HL-60/S4 treated with retinoic acid at 250 ng/mL for 4 days and 3 days (cell line): ENCODE results near the gene TPO.
"Not testable (repeated sequence)": the region's sequence is repeated elsewhere in the genome, so short reads cannot be mapped to it uniquely, and the experiment has no call there.

Experiments used
- in situ Hi-C: fragments of 300-500 bp; cut with MboI; formaldehyde crosslinking; loops from 2 replicates; pipeline ENCODE4 v1.7.0; 2022; ENCODE audit warnings: low sequenced_read_pairs

TPO gene

GRCh38 chr2:1413156-1413710 lies at the start of gene TPO:
Gene TPO (plus strand): TSS chr2:1413463. CDS start chr2:1414409, 946 bp downstream.
- in situ Hi-C loops, result no loop called here

DNA sequence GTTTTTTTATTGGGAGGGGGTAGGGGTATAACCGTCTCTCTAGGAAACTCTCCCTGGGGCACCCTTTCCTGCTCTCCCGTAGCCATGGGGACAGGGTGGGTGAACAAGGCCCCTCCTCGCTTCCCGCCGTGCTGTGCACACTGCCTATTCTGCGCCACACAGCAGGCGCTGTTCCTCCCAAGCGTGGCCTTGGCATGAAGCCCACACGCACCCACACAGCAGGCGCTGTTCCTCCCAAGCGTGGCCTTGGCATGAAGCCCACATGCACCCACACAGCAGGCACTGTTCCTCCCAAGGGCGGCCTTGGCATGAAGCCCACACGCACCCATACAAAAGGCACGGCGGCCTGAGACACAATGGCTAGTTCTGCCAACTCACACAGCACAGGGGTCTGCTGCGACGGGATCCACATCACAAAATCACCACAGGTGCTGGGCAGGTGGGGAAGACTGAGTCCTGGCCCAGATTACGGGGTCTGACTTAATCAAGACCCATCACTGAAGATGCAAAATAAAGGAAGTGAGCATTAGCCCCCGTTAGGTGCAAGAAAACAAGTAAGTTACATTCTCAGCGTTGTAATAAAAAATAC lies 46.6 kb upstream of the TPO start:
- in situ Hi-C loops, result no loop called here

- in situ Hi-C loops, result no loop called here
Measured at GRCh38 chr2:1367601-1368000, 45.7 kb upstream of the TPO start.

- in situ Hi-C loops, result no loop called here
Measured at GRCh38 chr2:1369905-1370304, 43.4 kb upstream of the TPO start.

DNA sequence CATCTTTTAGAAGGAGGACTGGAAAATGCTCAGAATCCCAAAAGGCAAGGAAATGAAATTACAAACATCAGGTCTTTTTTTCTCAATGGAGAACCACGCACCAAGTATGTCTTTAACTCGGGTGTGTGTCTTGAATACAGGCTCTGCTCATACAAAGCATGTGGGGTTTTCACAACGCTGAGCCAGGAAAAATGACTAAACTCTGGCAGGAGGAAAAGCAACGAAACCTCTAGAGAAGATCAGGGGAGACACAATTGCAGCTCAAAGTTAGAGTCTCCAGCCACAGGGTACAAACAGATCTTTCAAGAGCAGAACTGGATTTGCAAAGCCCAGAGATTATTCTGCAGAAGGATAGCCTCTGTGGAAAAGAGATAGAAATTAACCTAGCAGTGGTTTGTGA lies 42.8 kb upstream of the TPO start:
- in situ Hi-C loops, result no loop called here

DNA sequence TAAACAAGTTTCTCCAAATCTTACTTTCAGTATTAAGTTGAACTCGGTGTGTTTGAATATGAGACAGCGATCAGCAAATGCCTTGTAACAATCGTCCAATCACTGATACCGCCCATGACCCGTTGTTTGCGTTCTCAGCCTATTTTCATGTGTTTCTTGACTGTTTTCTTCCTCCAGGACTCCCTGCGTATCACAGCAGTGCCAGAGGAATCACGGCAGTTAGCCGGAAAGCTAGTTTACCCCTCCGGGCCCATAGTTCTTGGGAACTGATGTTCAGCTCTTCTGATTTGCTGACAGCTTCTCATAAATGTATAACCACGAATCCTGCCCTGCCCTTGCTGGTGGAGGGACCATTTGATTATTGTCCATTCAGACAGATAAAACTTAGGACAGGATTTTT lies 42.2 kb upstream of the TPO start:
- in situ Hi-C loops, result no loop called here

DNA sequence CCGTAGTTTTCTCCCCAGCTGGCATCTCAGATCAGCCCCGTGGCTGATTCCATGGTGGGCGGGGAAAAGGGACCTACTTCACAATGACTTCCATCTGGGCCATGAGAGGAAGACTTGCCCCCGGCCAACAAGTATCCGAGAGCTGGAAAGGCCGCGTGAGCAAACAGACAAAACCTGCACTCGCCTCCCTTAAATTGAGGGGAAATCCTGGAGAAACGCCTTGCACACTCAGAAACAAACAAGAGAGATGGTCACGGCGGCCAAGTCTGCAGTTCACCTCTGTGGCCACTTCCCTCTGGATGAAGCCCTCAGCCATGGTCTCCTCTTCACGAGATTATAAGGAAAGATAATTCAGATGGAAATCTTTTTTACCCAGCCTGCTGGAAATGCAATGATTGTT lies 39.4 kb upstream of the TPO start:
- in situ Hi-C loops, result no loop called here

GRCh38 chr2:1374287-1374686 lies 39.0 kb upstream of the TPO start:
- in situ Hi-C loops, result no loop called here

- in situ Hi-C loops, result no loop called here
Measured at GRCh38 chr2:1375794-1376193, 37.5 kb upstream of the TPO start.

GRCh38 chr2:1377473-1377872 lies 35.8 kb upstream of the TPO start:
- in situ Hi-C loops, result no loop called here

DNA sequence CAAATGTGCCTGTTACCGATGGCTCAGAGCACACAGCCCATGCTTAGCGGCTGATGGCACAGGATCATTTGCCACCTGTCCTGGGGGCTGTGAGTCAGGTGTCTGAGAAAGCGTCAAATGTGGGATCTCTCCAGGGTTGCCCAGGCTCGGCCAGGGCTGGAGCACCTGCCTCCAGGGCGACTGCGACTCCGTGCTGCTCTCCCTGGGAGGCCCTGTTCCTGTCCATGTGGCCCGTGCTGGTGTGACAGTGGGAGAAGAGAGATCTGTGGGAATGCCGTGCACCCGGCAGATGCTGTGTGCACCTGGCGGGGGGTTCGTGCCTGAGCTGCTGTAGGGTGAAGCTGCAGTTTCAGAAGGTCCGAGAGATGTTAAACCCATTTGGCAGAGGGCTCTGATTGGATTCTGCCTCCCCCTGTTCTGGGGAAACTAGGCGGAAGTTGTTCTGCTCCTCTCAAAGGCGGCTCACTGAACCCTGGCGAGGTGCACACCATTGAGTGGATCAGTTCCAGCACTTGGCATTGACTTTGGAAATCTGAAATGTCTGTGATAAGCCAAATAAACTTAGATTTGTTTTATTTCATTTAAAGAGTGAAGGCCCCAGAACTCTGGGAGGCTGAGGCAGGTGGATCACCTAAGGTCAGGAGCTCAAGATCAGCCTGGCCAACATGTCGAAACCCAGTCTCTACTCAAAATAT lies 34.7 kb upstream of the TPO start:
- in situ Hi-C loops, result no loop called here

DNA sequence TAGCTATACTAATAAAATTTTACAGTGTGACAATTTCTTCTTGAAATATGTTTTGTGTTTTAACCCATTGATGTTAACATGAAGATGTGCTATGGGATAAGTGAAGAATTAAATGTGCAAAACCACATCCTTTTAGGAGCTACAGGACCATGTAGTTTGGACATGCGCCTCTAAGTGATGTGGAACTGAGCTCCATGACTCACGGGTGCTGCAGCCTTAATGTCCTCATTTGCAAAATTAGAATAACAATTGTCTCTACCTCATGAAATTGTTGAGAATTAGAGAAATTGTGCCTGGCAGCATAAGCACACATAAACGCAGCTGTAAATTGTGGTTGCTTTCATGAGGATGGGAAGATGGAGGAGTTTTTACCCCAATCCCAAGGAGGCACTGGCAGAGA lies 31.6 kb upstream of the TPO start:
- in situ Hi-C loops, result no loop called here

DNA sequence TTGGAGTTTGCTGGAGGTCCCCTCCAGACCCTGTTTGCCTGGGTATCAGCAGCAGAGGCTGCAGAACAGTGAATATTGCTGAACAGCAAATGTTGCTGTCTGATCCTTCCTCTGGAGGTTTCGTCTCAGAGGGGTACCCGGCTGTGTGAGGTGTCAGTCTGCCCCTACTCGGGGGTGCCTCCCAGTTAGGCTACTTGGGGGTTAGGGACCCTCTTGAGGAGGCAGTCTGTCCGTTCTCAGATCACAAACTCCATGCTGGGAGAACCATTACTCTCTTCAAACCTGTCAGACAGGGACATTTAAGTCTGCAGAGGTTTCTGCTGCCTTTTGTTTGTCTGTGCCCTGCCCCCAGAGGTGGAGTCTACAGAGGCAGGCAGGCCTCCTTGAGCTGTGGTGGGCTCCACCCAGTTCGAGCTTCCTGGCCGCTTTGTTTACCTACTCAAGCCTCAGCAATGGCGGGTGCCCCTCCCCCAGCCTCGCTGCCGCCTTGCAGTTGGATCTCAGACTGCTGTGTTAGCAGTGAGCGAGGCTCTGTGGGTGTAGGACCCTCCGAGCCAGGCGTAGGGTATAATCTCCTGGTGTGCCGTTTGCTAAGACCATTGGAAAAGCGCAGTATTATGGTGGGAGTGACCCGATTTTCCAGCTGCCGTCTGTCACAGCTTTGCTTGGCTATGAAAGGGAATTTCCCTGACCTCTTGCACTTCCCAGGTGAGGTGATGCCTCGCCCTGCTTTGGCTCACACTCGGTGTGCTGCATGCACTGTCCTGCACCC lies 25.1 kb upstream of the TPO start:
- in situ Hi-C loops, result not testable (repeated sequence)

GRCh38 chr2:1390118-1390517 lies 23.1 kb upstream of the TPO start:
- in situ Hi-C loops, result not testable (repeated sequence)

- in situ Hi-C loops, result no loop called here
Measured at GRCh38 chr2:1393321-1393720, 19.9 kb upstream of the TPO start.

GRCh38 chr2:1394709-1395408 lies 18.4 kb upstream of the TPO start:
- in situ Hi-C loops, result no loop called here

DNA sequence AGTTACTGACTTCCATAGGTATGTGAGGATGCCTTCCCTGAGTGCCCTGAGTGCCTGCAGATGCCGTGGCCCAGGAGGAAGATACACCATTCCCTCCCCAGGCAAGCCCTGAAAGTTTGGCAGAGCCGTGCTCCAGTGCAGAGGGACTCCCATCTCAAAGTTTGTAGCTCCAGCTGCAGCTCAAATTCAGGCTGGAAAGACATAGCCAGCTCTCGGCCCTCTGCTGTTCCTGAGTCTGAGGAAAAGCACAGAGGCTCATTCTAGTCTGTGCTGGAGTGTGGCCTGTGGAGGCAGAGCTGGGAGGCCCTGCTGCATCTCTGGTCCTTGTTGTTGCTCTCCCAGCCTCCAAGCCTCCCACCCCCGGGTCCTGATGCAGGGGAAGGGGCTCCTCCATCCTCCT lies 15.9 kb upstream of the TPO start:
- in situ Hi-C loops, result no loop called here

DNA sequence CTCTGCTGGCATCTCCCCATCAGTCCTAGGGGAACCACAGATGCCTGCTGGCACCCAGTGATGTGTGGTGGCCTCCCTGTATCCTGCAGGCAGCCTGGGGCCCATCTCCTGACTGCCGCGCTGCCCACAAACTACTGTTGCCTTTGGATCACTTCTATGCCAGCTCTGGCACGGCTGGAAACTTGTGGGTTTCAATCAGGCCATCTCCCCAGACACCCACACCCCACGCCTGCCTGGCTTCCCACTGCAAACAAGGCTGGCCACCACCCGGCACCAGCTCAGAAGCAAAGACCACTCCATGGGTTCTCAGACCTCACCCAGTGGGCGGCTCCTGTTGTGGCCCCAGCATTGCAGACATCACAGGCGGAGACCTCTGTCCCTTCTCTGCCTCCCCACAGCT lies 15.1 kb upstream of the TPO start:
- in situ Hi-C loops, result no loop called here

- in situ Hi-C loops, result no loop called here
Measured at GRCh38 chr2:1400943-1401735, 12.1 kb upstream of the TPO start.

- in situ Hi-C loops, result no loop called here
Measured at GRCh38 chr2:1402064-1402463, 11.2 kb upstream of the TPO start.
